Endothelial cell of umbilical vein (primary cell): Measurements from ENCODE around the gene SAMD10. TPM values are rescaled to one million over a fixed set of nuclear protein-coding genes. Genes with fewer than 3 reads are reported as not detected.
A peak's percentile ranks its signal among the peaks of the same experiment; 100 is the strongest.

Experiments used
- Bru-seq: library from RNA; stranded (reverse); fragments of 400-500 nt; gene quantifications from one replicate; lab custom pipeline; 2021; lab: Mats Ljungman, UMichigan
- BruChase-seq, 2 experiments: library from RNA; stranded (reverse); fragments of 400-500 nt; gene quantifications; one replicate each; lab custom pipeline; 2021; lab: Mats Ljungman, UMichigan
- BruUV-seq: library from RNA; stranded (reverse); fragments of 400-500 nt; replicated peaks from 2 replicates; lab custom pipeline; 2021; lab: Mats Ljungman, UMichigan
- CTCF ChIA-PET: fragments of 300-600, 350-600 bp; sonication (Branson Sonifier 250); formaldehyde crosslinking; loops from one replicate; lab custom pipeline; 2021; ENCODE audit warnings: antibody characterized with exemption, inconsistent platforms; lab: Charles Lee
- POLR2A ChIA-PET: fragments of 300-600, 350-600 bp; sonication (Branson Sonifier 250); formaldehyde crosslinking; loops from one replicate; lab custom pipeline; 2021; ENCODE audit warnings: antibody characterized with exemption, inconsistent platforms; lab: Charles Lee
- DNase-seq: peaks from one replicate; pipeline ENCODE4 v3.0.0-alpha.2; 2011; ENCODE audit warnings: low read depth, low spot score
- FAIRE-seq: peaks from 2 replicates; lab custom pipeline; 2011; peaks lifted over from hg19 to GRCh38; lab: Jason Lieb, UNC
- H2AFZ ChIP-seq: 2 replicates; pipeline ENCODE4 v1.6.0; 2012; ENCODE audit warnings: low read depth, low read length, control low read depth, inconsistent platforms
- H3K27ac ChIP-seq: 2 replicates; pipeline ENCODE4 v1.5.1; 2011; ENCODE audit warnings: low read depth, mild to moderate bottlenecking, control low read depth, low read length, moderate library complexity; ENCODE audit not compliant: insufficient read depth
- H3K27me3 ChIP-seq, 2 experiments: 2 replicates each; pipeline versions ENCODE4 v1.6.0 to v1.6.1; 2011; ENCODE audit warnings: low read length in 2 of 2, mixed read lengths in 1 of 2; ENCODE audit not compliant: control insufficient read depth in 2 of 2, insufficient read depth in 2 of 2
- H3K36me3 ChIP-seq, 2 experiments: 2 replicates in 1 of 2; 3 replicates in 1 of 2; pipeline ENCODE4 v1.5.1; 2011; ENCODE audit warnings: low read length in 2 of 2, mild to moderate bottlenecking in 1 of 2, moderate library complexity in 1 of 2; ENCODE audit not compliant: control insufficient read depth in 2 of 2, insufficient read depth in 2 of 2; ENCODE audit errors: extremely low read depth in 1 of 2
- H3K4me1 ChIP-seq: 3 replicates; pipeline ENCODE4 v1.5.1; 2011; ENCODE audit warnings: mild to moderate bottlenecking, low read length; ENCODE audit not compliant: control insufficient read depth, insufficient read depth; ENCODE audit errors: extremely low read depth
- H3K4me2 ChIP-seq: 2 replicates; pipeline ENCODE4 v1.6.1; 2011; ENCODE audit warnings: low read length, control low read depth, mixed read lengths; ENCODE audit not compliant: insufficient read depth
- H3K4me3 ChIP-seq, 3 experiments: fragments of 200-600 bp in 1 of 3; sonication (generic), shearing (Covaris generic) in 1 of 3; replicated peaks in 1 of 3; 2 replicates each; pipeline ENCODE4 v1.5.1; 2011 to 2016; ENCODE audit warnings: control low read depth in 3 of 3, low read length in 3 of 3, mild to moderate bottlenecking in 2 of 3, inconsistent platforms in 1 of 3, low read depth in 1 of 3, moderate library complexity in 1 of 3; ENCODE audit not compliant: insufficient read depth in 1 of 3
- H3K79me2 ChIP-seq: 2 replicates; pipeline ENCODE4 v1.6.0; 2012; ENCODE audit warnings: low read length, inconsistent platforms; ENCODE audit not compliant: control insufficient read depth, insufficient read depth
- H3K9ac ChIP-seq: replicated peaks from 2 replicates; pipeline ENCODE3; 2011; ENCODE audit warnings: low read length, control low read depth; ENCODE audit not compliant: insufficient read depth; ENCODE audit errors: extremely low read depth
- H3K9me1 ChIP-seq: replicated peaks from 3 replicates; pipeline ENCODE4 v1.6.0; 2011; ENCODE audit warnings: mild to moderate bottlenecking, low read length; ENCODE audit not compliant: control insufficient read depth, insufficient read depth; ENCODE audit errors: extremely low read depth
- H3K9me3 ChIP-seq: replicated peaks from 2 replicates; pipeline ENCODE4 v1.5.1; 2012; ENCODE audit warnings: low read length, inconsistent platforms; ENCODE audit not compliant: control insufficient read depth, insufficient read depth
- H4K20me1 ChIP-seq: replicated peaks from 2 replicates; pipeline ENCODE3; 2011; ENCODE audit warnings: mild to moderate bottlenecking, low read length; ENCODE audit not compliant: control insufficient read depth, insufficient read depth; ENCODE audit errors: extremely low read depth
- EZH2 ChIP-seq: IDR thresholded peaks from 2 replicates; pipeline ENCODE4 v1.6.1; 2012; ENCODE audit warnings: borderline replicate concordance, low read depth, mild to moderate bottlenecking, moderate library complexity, low read length, inconsistent platforms; ENCODE audit not compliant: severe bottlenecking
- GATA2 ChIP-seq: IDR thresholded peaks from 2 replicates; pipeline ENCODE4 v1.7.0; 2011; ENCODE audit warnings: low read depth, mild to moderate bottlenecking, moderate library complexity, mixed read lengths, low read length; ENCODE audit not compliant: insufficient read length, insufficient read depth
- MYC ChIP-seq: IDR thresholded peaks from one replicate; pipeline ENCODE4 v1.6.1; 2011; ENCODE audit warnings: mild to moderate bottlenecking, low read depth, low read length
- POLR2AphosphoS5 ChIP-seq: IDR thresholded peaks from 2 replicates; pipeline ENCODE4 v1.6.1; 2012; ENCODE audit warnings: low read depth, mild to moderate bottlenecking, control low read depth, low read length, moderate library complexity; ENCODE audit not compliant: insufficient read depth
- dilution Hi-C: fragments of 300-500 bp; cut with MboI; formaldehyde crosslinking; loops from one replicate; pipeline ENCODE4 v1.15.0; 2019; ENCODE audit warnings: low sequenced_read_pairs; ENCODE audit not compliant: extremely low pct_ligation_motif_present
- intact Hi-C: fragments of 100-400 bp; cut with micrococcal nuclease; formaldehyde crosslinking; loops from one replicate; pipeline ENCODE4 v1.10.0; 2022
- long read RNA-seq: library from polyadenylated mRNA; stranded (forward); transcript quantifications from one replicate; pipeline ENCODE4 v2.0.0, GENCODE V29; 2021
- polyA minus RNA-seq, 3 experiments: library from RNA; depleted of rRNA, polyadenylated mRNA; stranded (reverse); fragments of >200 nt; gene quantifications; 1 replicate in 1 of 3; 2 replicates in 2 of 3; pipeline ENCODE4 v1.2.3, GENCODE V29; 2011
- polyA plus RNA-seq, 4 experiments: library from polyadenylated mRNA; depleted of rRNA in 3 of 4; stranded (reverse) in 3 of 4; unstranded in 1 of 4; fragments of >200 nt; gene quantifications; 2 replicates each; pipeline versions ENCODE4 v1.2.1 to v1.2.3, GENCODE V29; 2011 to 2012; ENCODE audit warnings: missing spikeins in 1 of 4
- total RNA-seq: library from RNA; stranded (reverse); gene quantifications from 2 replicates; pipeline ENCODE4 v1.2.3, GENCODE V29; 2021
- TF ChIP-seq, protein P1 (sequence below): IDR thresholded peaks from 2 replicates; pipeline ENCODE4 v1.6.1; 2011; ENCODE audit not compliant: insufficient read depth, insufficient read length
- TF ChIP-seq, protein P2 (sequence below), 2 donors: IDR thresholded peaks; 1 replicate in 1 of 2; 2 replicates in 1 of 2; pipeline ENCODE4 v1.5.1; 2011; ENCODE audit warnings: low read length in 2 of 2, mild to moderate bottlenecking in 2 of 2, moderate library complexity in 2 of 2, control low read depth in 1 of 2, inconsistent platforms in 1 of 2, low read depth in 1 of 2; ENCODE audit not compliant: insufficient read depth in 1 of 2; ENCODE audit errors: extremely low read depth in 1 of 2

The SAMD10 gene
- 4.7 and 5.7 TPM in 2 replicates for total RNA-seq
- 5.3 and 6.9 TPM in 2 replicates for polyA plus RNA-seq
- 2.8 and 4.4 TPM in 2 replicates for polyA plus RNA-seq (2011; cell fraction: cytosol; rRNA removed)
- 9.4 and 14.5 TPM in 2 replicates for polyA plus RNA-seq (2011; cell fraction: nucleus; rRNA removed)
- polyA plus RNA-seq (2012), result 4.0 and 6.1 TPM in 2 replicates
- polyA minus RNA-seq, result 1.1 and 3.2 TPM in 2 replicates
- polyA minus RNA-seq (2011; cell fraction: cytosol; rRNA and poly(A)+ RNA removed), result 4.7 TPM
- 1.8 and 2.5 TPM in 2 replicates for polyA minus RNA-seq (2011; cell fraction: nucleus; rRNA and poly(A)+ RNA removed)
- percentile 24 among the genes with signal in this experiment for Bru-seq, nascent RNA
- percentile 41 among the genes with signal in this experiment for BruChase-seq, experiment 1, labeled RNA remaining after a 6-hour chase
- BruChase-seq, experiment 2, labeled RNA remaining after a 2-hour chase, result percentile 27 among the genes with signal in this experiment
- long read RNA-seq, transcript SAMD10-201 (5 exons, 2,181 nt), result major isoform, 9 of 13 reads
- long read RNA-seq, partial matches to known transcripts, result 2 of 13 reads
- long read RNA-seq, other reads (novel, unspliced or antisense), result 2 of 13 reads

DNA sequence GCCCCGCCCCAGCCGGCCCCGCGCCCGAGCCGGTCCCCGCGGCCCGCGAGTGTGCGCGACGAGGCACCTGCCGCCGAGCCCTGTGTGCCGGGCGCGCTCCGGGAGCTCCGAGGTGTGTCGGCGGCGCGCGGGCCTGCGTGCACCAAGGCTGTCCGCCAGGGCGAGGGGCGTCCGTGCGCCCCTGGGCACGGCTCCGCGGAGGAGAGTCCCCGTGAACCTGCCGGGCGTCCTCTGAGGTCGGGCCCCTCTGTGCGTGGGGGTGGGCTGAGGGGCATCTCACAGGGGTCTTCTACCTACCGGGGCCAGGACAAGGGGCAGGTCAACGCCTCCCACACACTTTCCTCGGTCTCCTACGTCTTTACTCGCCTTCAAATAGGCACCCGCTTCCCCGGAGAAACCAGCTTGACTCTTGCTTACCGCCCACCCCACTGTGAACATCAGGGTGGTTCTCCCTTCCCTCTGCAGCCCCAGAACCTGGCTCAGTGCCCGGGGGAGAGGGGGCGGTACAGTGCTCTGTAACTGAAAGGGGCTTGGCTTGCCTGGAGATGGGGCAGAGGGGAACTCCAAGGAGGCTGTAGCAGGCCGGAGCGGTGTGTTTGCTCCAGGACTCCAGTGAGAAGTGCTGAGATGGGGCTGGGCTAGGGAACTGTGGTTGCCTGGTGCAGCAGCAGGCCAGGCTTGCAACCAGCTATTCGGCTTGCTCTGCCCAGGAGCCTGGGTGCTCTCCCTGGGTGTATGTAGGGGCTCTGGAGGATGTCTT lies at the start of gene SAMD10:
TSS of gene SAMD10 (minus strand) at position 86 of the 760 bp plus-strand sequence. CDS start 175 bp downstream, outside the sequence.
- FAIRE-seq (no peak), DNase-seq (peak; percentile 35)
- TF ChIP-seq, protein P1, sequence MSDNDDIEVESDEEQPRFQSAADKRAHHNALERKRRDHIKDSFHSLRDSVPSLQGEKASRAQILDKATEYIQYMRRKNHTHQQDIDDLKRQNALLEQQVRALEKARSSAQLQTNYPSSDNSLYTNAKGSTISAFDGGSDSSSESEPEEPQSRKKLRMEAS, result no peak
- no peak for TF ChIP-seq MYC
- TF ChIP-seq EZH2, result no peak
- TF ChIP-seq GATA2, result no peak
- TF ChIP-seq, protein P2, sequence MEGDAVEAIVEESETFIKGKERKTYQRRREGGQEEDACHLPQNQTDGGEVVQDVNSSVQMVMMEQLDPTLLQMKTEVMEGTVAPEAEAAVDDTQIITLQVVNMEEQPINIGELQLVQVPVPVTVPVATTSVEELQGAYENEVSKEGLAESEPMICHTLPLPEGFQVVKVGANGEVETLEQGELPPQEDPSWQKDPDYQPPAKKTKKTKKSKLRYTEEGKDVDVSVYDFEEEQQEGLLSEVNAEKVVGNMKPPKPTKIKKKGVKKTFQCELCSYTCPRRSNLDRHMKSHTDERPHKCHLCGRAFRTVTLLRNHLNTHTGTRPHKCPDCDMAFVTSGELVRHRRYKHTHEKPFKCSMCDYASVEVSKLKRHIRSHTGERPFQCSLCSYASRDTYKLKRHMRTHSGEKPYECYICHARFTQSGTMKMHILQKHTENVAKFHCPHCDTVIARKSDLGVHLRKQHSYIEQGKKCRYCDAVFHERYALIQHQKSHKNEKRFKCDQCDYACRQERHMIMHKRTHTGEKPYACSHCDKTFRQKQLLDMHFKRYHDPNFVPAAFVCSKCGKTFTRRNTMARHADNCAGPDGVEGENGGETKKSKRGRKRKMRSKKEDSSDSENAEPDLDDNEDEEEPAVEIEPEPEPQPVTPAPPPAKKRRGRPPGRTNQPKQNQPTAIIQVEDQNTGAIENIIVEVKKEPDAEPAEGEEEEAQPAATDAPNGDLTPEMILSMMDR (IDR thresholded peaks at IDR 0.05; ENCODE audit: extremely low read depth in 1 of 2, insufficient read depth in 1 of 2, low read depth in 1 of 2, low read length in 2 of 2), result peak in 1 of 2 donors; percentile 17
- TF ChIP-seq POLR2AphosphoS5, result no peak
- intact Hi-C loops, result no loop called here
- dilution Hi-C loops, result no loop called here
- Histone ChIP-seq H3K27me3 (no peaks in the 10 kb centered on the region), H3K36me3 (peaks cover 3 to 5% of the 10 kb centered on the region in 2 experiments), H3K9ac (no peak within 1 kb of the TSS), H3K9me3 (no peaks in the 10 kb centered on the region), H2AFZ (peak within 1 kb of the TSS; percentile 36), H3K79me2 (peaks cover 16% of the 10 kb centered on the region), H3K27ac (no peak within 1 kb of the TSS), H3K9me1 (no peaks in the 10 kb centered on the region), H4K20me1 (no peaks in the 10 kb centered on the region), H3K4me1 (peaks cover 20% of the 10 kb centered on the region), H3K4me3 (peak within 1 kb of the TSS; percentile 27 to 40 (median 30)), H3K4me2 (peak within 1 kb of the TSS; percentile 51)
- POLR2A ChIA-PET, result no interaction called here
- BruUV-seq, result no TSS peak
- CTCF ChIA-PET, result interaction anchor here (0.6 to 4.2 kb wide), 25 partner anchors 11 to 484 kb away, joined by 3 to 34 read pairs (median 5); partner anchors contain the start of genes OPRL1, PPDPF, PTK6 and RGS19
